Measurements from ENCODE around the gene CRABP1. TPM values are rescaled to one million over a fixed set of nuclear protein-coding genes. Genes with fewer than 3 reads are reported as not detected.

The CRABP1 gene
- total and polyA plus RNA-seq, 7 donors: 0.05 TPM; not detected in 6

DNA sequence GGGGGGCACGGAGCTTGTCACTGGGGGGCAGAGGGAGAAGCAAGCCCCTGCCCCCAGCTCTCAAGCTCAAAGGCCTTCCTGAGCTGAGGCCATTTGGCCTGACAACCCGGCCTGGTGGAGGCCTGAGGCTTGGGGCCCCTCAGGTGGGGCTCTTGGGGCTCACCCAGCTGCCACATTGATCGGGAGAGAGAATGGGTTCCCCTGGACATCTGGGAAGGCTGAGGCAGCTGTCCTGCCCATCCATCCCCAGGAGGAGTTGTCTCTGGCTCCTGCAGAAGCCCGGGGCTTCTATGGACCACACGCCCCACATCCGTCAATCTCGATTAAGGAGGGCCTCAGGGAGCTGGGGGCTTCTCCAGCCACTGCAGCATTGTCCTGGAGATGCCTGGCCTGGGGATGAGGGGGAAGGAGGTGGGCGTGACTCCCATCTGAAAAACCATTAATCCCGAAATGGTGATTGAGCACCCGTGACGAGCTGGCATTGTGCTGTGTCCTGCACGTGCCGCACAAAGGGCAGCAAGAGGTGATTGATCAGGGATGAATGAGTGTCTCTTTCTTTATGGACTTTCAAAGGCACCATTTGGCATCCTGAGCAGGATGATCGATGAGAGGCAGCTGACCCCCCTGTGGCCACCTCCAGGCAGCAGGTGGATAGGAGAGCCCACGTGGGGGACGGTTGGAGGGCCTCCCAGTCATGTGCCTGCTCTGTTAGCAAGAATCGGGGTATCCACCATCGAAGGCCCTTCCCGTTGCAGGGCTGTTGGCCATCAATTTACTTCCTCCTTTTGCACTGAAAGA is 17.2 kb upstream of the CRABP1 start:
- intact Hi-C loops (cut with DNase I): no loop called here
- DNase-seq: peak in 1 of 2 donors; percentile 21
- Histone ChIP-seq H3K36me3 (ENCODE audit: insufficient read depth in 1 of 2, low read depth in 1 of 2) (no peaks in the 10 kb centered on the region), H3K4me3 (no peak overlapping the region), H3K27ac (no peak overlapping the region), H3K4me1 (no peaks in the 10 kb centered on the region), H3K9me3 (no peaks in the 10 kb centered on the region), H3K27me3 (ENCODE audit: insufficient read depth in 3 of 3, low read length in 2 of 3) (no peaks in the 10 kb centered on the region)
- 70 to 76% (median 72%) methylated on average over 19 of the region's 19 CpGs for WGBS, 3 donors
- no peak for ATAC-seq
- no peak for TF ChIP-seq CTCF (IDR thresholded peaks at IDR 0.05)

DNA sequence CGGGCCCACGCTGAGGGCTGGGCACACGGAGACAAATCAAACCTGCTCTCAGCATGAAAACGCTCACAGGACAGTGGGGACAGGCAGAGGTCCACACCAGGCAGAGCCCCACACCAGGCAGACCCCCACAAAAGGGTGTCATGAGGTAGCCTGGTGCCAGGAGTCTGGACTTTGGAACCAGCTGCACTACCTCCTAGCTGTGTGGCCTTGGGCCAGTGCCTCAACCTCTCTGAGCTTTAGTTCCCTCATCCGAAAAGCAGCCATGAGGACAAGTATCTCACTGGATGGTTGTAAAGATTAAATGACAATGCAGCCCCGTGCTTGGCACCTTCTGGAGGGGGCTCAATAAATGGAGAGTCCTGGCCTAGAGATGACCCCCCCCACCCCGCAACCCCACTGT is 16.5 kb upstream of the CRABP1 start:
- ATAC-seq (no peak), DNase-seq (no peak)
- no peak for TF ChIP-seq CTCF (IDR thresholded peaks at IDR 0.05)
- no peaks in the 10 kb centered on the region for H3K36me3 ChIP-seq (ENCODE audit: insufficient read depth in 1 of 2, low read depth in 1 of 2)
- H3K4me1 ChIP-seq: no peaks in the 10 kb centered on the region
- intact Hi-C loops (cut with DNase I): no loop called here
- H3K9me3 ChIP-seq: no peaks in the 10 kb centered on the region
- H3K27ac ChIP-seq: no peak overlapping the region
- no peaks in the 10 kb centered on the region for H3K27me3 ChIP-seq (ENCODE audit: insufficient read depth in 3 of 3, low read length in 2 of 3)
- 80 to 82% (median 81%) methylated on average over 7 of the region's 7 CpGs for WGBS, 3 donors
- no peak overlapping the region for H3K4me3 ChIP-seq

DNA sequence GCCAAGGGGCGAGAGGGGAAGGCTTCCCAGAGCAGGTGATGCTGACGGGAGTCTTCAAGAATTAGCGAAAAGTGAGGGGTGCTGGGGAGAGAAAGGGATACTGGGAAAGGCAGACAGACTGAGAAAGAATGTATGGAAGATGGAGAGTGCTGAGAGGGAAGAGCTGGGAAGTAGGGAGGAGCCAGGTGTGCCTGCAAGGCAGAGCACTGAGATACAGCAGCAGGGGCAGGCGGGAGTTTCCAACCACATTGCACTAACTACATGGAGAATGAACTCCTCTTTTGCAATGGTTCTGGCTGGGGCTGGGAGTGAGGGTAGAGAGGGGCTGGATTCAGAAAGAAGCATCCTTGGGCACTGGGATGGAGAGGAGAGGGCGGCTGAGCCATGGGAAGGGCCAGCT is 16.0 kb upstream of the CRABP1 start:
- TF ChIP-seq CTCF (IDR thresholded peaks at IDR 0.05): no peak
- Histone ChIP-seq H3K27me3 (ENCODE audit: insufficient read depth in 3 of 3, low read length in 2 of 3) (no peaks in the 10 kb centered on the region), H3K27ac (no peak overlapping the region), H3K4me3 (no peak overlapping the region), H3K36me3 (ENCODE audit: insufficient read depth in 1 of 2, low read depth in 1 of 2) (no peaks in the 10 kb centered on the region), H3K9me3 (no peaks in the 10 kb centered on the region), H3K4me1 (no peaks in the 10 kb centered on the region)
- intact Hi-C loops (cut with DNase I): no loop called here
- DNase-seq: no peak
- WGBS, 3 donors: 87 to 94% (median 91%) methylated on average over 5 of the region's 5 CpGs
- no peak for ATAC-seq

DNA sequence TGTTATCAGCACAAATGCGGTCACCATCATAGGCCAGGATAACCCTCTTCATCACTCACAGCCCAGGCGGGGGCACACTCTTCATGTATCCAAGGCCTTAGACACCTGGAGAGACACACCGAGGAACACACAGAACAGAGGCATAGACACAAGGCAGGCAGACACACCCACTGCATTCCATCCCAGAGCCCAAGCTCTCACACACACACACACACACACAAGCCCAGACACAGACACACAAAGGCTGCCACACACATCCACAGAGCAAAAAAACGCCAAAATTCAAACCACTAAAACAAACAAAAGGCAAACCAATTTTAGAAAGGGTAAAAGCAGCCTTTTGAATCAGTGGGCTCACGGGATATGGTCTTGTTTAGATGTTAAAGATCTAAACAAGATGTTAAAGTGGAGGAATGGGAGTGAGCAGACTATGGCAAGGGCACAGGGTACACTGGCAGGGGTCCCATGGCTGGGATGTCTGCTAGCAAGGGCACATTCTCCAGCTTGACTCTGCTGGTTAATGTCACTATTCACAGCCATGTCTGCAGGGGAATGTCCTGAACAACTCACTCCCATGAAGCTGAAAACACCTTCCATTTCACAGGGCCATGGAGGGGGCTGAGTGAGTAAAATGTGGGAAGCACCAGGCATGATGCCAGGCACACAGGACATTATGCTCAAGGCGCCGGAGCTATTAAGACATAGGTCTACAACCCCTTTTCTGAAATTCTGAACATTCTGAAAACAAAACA is 14.9 kb upstream of the CRABP1 start:
- TF ChIP-seq CTCF (IDR thresholded peaks at IDR 0.05): no peak

More for the DNA sequence above, 14.9 kb upstream of the CRABP1 start:
- H3K36me3 ChIP-seq (ENCODE audit: insufficient read depth in 1 of 2, low read depth in 1 of 2): no peaks in the 10 kb centered on the region
- intact Hi-C loops (cut with DNase I): no loop called here
- H3K4me3 ChIP-seq: no peak overlapping the region
- DNase-seq (no peak), ATAC-seq (no peak)
- no peaks in the 10 kb centered on the region for H3K27me3 ChIP-seq (ENCODE audit: insufficient read depth in 3 of 3, low read length in 2 of 3)
- H3K27ac ChIP-seq: no peak overlapping the region
- no peaks in the 10 kb centered on the region for H3K9me3 ChIP-seq
- WGBS, 3 donors: 69 to 79% (median 74%) methylated on average over 7 of the region's 7 CpGs
- no peaks in the 10 kb centered on the region for H3K4me1 ChIP-seq

All from psoas muscle (tissue), 8 donors.